NCI-H2107 treated with DMSO at 0.1 percent for 48 hours (cell line): ENCODE results near the gene ALDH3A1.

ENCODE experiments used
- DNase-seq: peaks from one replicate; lab custom pipeline; 2025; ENCODE audit not compliant: unreplicated experiment; lab: John Stamatoyannopoulos, UW

ALDH3A1 gene

DNA sequence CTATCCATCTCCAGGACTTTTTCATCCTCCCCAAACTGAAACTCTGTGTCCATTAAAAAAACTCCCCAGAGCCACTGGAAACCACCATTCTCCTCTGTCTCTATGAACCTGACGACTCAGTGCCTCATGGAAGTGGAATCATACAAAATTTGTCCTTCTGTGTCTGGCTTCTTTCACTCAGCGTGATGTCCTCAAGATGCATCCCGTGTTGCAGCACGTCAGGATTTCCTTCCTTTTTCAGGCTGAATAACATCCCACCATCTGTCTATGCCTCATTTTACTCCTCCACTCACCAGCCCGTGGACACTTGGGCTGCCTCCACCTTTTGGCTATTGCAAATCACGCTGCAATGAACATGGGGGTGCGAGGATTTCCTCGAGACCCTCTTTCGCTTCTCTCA lies 12.6 kb upstream of the ALDH3A1 start:
- no peak for DNase-seq

DNA sequence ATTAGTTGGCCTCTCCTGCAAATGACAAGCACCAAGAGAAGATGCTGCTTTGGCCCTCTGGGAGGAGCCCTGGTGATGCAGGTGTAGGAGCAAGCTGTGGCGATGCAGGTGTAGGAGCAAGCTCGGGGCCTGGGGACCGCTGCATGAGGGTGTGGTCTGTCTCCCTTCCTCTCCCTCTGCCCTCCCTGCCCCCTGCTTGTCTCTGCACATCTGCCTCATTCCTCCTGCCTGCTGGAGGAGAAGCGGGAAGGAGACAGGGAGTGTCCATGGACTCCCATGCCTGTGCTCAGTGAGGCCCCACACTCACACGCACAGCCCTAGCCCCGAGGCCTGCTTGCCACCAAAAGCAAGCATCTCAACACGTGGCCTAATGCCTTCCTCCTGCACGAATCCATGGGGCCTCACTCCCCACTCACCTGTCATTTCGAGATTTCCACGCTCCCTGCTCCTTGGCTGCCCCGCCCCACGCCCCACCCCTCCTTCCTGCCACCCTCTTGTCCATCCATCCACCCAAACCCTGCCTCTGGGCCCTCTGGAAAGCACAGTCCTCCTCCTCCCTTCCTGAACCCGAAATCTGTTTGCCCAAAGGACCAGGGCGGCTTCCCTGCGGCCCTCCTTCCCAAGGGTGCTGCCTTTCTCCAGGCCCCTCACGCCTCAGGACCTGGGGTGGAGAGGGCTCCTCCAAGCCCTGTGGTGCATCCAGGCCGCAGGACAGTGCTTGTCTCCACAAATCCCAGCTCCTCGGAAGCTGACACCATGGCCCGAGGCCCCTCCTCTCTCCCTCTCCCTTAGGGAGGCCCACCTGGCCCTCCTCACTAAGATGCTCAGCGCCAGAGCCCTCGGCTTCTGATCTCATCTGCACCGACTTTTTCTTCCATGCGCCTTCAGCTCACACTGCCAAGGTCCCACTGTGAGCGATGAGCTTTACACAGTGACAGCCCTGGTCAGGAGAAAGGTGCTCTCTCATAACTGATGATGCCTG lies 11.8 kb upstream of the ALDH3A1 start:
- no peak for DNase-seq

DNA sequence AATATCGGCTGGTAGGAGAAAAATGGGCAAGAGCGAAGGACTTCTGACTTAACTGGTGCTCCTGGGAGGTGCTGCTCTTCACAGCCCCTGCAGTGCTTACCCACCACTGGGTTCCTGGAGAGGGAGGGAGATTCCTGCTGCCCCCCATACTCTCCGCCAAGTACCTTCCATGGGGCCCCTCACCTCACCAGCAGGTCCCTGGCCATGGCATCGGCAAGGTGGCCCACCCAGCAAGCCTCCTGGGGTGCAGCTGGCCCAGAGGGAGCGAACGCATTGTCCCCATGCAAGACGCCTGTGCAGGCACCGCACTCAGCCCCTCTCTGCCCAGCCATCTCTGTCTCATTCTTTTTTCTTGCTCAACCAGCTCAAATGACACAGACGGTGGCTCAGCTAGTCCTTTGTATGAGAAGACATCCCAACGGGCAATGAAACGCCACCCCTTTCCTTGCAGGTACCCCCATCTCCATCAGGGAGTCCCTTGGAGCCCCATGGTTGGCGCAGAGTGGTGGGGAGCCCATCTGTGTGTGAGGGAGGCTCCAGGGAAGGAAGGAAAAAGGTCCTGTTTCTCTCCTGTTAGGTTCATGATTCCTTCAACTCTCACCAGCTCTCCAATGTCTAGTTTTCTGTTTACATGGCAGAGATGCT lies 9.6 kb upstream of the ALDH3A1 start:
- no peak for DNase-seq

DNA sequence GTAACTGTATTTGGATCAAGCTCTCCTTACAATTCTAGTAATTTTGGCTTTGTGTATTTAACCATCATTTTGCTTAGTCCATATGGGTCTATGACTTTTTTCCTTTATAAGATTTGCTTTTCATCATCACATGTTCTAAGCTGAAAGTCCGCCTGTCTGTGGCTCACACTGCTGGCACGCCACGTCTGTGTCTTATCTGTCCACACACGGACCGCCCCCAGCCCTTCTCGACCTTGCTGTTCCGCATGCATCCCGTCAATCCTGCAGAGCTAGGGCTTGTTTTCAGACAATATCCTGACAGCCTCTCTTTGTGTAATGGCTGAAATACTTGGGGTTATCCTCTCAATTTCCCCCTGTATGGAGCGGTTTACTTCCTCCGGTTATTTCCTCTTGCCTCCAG lies 8.4 kb upstream of the ALDH3A1 start:
- DNase-seq = no peak

DNA sequence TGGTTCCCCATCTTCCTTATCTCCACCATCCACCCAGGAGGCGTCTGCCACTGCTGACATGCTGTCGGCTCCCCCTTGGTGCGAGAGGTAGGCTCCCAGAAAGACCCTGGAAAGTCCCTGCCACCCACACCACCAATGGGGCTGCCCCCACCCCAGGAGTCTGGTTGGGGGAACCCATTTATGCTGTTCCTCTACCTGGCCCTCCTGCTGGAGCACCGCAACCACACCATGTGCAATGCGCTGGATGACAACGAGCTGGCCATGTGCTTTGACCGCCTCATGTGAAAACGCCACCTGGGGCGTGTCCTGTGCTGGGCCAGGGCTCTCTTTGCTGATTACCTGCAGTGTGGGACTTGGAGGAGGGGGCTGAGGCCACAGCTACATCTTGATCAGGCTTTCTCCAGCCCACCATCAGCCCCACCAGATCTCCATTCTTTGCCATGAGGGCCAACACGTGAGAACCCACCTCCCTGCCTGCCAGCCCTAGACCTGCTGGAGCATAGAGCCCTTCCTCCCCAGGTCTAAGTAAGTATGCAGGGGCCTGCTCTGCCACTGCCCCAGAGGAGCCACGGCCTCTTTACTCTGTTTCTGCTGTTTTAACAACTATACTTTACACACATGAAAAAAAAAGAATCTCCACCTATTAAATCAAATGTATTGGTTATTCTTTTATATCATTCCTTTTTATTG lies 7.9 kb upstream of the ALDH3A1 start:
- DNase-seq = no peak

DNA sequence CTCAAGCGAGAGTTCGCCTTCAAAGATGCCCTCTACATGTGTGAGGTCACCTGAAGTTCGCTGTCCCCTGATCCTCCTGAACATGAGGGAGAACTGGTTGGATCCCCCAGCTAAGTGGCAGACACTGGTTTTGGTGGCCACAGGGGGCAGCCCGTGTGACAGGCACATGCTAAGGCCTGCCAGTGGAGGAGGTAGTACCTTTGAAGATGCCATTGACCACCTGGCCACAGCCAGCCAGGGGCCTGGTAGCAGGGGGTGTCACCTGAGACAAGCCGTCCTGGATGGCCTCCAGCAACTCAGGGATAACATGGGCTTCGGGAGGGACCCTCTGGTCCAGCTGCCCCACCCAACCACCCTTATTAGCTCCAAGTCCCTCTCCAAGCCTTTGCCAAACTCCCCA lies 7.3 kb upstream of the ALDH3A1 start:
- DNase-seq = no peak

DNA sequence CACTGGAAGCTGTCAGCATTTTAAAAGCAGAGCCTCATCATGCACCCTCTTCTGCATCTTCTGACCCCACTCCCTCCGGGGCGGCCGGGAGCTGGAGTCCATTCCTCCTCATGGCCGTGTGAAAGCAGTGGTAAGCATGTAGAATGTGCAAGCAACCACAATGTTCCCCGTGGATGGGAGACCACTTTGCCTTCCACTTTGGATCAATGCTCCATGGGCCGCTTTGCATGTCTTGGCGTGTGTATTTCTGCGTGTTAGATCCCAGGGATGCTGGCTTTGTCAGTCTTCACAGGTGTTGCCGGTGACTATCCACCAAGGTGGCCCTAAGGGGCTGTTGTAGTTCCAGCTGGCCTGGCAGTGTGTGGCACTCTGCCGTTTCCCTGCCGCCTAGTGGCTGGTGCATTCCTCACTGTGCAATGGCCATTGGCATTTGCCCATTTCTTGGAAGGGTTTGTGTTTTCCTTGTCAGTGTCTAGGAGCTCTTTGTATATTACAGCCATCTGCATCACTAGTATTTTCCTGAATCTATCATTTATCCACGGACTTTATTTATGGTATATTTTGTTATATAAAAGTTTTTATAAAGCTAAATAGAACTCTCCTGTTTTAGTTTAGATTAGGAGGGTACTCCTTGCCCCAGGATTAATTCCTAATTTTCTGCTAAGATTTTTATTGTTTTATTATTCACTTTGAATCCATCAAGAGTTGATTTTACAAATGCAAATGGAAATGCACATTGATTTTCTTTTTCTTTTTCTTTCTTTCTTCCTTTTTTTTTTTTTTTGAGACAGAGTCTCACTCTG lies 5.8 kb upstream of the ALDH3A1 start:
- DNase-seq = no peak

DNA sequence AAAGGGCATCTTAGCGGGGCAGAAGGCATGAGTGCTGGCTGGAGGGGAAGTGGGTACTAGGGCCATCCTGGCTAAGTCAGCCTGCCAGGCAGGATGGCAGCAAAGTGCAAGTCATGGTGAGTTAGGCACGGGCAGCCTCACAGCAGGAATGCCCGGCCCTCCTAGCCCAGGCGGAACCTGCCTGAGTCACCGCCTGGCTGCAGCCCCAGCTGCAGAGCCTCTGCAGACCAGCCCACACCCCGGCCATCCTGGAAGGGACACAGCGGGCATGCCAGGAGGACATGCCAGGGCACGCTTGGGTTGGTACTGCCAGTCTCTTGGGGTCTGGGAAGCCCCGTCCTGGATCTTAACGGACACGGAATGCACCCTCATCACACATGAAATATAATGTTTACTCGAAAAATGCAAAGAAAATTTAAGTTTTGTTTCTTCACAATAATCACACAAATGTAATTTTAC lies 5.0 kb upstream of the ALDH3A1 start:
- no peak for DNase-seq

DNA sequence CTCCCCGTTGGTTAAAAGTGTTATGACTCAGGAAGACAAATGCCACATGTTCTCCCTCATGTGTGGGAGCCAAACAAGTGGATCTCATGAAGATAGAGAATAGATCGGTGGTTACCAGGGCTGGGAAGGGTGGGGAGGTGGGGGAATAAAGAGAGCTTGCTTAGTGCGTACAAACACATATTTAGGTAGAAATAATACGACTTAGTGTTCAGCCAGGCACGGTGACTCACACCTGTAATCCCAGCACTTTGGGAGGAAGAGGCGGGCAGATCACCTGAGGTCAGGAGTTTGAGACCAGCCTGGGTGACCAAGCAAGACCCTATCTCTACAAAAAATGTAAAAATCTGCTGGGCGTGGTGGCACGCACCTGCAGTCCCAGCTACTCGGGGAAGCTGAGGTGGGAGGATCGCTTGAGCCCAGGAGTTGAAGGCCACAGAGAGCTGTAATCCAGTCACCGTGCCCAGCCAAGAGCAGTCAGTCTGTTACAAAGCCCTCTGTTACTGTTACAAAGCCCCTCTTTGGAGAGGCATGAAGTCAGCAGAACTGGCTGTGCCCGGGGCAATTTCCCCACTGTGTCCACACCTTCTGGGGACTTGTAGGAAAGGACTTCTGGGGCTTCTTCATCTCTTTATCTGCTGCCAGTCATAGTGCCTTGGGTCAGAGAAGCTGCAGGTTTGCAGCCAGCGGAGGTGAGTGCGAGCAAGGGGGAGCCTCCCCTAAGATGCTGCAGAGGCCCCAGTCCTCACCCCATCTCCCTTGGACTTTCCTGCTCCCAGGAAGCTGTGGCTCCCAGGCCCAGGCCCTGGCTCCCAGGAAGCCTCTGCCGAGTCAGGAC lies 4.3 kb upstream of the ALDH3A1 start:
- no peak for DNase-seq

DNA sequence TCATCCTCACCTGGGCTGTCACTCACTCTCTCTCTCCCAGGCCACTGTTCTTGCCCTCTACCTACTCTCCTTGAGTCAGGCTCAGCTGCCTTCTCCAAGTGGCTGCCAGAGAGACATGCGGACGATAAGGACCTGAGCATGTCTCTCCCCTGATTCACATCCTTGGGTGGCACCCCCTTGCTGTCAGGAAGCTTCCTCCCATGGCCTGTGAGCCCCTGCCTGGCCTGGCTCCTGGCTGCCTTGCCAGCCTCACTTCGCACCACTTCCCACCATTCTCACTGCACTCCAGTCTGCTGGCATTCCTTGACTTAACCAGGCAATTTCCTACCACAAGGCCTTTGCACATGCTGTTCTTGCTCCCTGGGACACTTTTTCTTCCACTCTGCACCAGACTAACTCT lies 2.7 kb upstream of the ALDH3A1 start:
- DNase-seq = no peak

DNA sequence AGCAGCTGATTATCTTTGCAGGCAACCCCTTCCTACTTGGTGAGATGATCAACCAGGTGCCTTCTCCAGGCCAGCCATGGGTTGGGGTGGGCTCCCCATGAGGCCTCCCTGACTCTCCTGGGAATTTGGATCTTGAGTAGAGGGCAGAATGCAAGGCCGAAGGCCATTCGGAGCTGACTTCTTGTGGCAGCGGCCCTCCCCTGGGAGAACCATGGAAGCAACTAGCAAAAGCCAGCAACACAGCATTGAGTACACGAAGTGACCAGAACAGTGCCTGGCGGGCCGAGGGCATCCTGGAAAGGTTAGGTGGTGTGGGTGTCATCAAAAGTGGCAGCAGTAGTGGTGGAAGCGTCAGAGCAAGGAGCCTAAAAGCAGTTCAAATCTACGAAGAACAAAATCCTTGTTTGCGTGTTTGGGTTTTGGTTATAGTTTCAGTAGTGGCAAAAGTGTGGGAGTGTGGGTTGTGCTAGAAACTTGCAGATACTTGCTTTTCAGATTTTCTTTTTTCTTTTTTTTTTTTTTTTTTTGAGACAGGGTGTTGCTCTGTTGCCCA lies 2.0 kb upstream of the ALDH3A1 start:
- no peak for DNase-seq

DNA sequence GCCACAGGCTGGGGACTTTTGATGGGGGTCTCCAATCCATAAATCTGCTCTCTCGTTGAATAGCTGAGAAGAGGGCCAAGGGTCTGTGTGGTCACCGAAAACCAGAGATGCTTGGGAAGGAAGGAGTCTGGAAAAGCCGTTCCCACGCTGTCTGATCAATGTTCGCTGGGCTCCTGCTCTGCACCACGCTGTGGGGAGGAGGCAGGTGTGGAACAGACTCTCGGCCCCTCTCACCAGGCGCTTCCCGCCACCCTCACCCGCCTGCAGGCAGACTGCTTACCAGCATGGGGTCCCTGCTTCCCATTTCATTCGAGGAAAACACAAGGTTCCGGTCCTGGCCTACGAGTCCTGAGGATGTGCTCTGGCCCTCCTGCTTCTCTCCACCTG lies 702 bp upstream of the ALDH3A1 start:
- no peak for DNase-seq

DNA sequence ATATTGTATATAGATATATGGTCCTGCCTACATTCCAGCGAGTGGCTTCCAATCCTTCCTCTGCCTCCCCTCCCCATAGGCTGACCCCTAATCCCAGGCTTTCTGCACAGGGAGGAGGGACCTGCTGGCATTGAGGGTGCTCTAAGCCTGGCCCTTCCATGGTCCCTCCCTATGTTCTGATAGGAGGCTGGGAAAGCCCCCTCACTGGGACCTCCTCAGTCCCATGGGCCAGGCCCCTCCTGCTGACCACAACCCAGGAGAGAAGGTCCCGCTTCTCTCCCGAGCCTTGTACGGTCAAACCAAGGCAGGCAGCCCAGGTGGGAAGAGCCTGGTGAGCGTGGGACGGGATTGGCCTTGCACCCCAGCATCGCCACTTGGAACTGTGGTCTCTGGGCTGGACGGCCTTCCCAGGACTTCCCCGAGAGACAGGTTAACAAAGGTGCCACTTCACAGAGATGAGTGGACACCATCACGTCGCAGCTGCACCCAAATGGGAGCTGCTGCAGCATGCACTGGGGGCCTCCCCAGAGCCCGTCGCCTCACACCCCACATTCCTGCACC lies 859 bp downstream of the ALDH3A1 start:
- no peak for DNase-seq

DNA sequence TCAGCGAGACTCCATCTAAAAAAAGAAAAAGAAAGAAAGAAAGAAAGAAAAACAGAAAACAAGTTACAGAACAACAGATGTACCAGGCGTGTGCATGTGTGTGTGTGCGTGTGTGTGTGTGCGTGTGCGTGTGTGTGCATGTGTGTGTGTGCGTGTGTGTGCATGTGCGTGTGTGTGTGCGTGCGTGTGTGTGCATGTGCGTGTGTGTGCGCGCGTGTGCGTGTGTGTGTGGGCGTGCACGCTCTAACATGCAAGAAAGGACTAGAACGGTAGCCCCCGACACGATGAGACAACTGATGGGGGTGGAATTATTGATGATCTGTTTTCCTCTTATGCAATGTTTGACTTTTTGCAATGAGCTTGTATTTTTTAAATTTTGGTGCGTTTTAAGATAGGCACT lies 1.6 kb downstream of the ALDH3A1 start:
- DNase-seq = no peak

DNA sequence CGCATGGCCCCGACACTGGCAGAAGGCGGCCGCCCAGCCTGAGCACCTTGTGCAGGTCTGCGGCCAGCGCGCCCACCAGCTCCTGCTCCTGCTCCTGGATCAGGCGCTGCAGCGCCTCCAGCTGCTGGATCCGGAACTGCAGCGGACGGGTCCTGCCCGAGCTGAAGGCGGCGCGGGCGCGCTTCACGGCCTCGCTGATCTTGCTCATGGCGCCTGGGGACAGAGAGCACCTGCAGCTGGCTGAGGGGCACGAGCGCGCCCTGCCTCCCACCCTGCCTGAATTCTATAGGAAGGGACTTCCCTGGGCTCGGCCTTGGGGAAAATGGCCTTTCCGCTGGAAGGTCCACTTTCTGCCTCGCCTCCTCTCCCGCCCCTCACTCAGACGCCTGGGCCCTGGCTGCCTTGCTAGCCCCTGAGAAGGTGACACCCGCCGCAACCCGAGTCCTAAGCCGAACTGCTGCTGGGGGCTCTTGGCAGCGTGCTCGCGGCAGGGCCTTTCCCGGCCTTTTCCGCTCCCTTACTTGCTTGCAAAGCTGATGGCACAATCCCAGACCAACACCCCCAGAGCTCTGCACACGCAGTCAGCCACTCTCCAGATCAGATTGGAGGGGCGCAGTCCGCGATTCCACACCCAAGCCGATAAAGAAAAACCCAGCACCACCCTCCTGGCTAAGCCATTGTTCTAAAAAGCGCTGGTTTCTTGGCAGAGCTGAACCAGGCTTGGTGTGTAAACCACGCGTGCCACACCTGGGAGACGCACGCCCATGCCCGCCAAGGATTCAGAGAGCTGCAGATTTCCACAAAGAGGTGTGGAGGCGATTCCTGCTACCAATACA lies 3.0 kb downstream of the ALDH3A1 start:
- DNase-seq = no peak

DNA sequence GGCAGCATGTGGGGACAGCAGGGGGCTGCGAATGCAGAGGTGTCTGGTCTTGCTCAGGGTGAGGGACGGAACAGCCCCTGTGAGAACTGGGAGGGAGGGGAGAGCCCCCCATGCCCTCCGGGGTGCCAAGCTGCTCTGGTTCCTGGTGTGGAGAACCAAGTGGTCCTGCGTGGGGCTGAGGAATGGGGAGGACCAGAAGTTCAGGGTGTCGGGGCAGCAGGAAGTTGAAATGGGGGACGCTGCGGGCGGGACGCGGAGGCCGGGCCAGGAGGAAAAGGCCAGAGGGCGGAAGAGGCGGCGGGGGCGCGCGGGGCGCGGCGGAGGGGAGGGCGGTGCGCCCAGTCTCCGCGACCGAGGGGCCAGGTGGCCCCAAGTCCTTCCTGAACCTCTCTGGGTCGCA lies 3.6 kb downstream of the ALDH3A1 start:
- no peak for DNase-seq

DNA sequence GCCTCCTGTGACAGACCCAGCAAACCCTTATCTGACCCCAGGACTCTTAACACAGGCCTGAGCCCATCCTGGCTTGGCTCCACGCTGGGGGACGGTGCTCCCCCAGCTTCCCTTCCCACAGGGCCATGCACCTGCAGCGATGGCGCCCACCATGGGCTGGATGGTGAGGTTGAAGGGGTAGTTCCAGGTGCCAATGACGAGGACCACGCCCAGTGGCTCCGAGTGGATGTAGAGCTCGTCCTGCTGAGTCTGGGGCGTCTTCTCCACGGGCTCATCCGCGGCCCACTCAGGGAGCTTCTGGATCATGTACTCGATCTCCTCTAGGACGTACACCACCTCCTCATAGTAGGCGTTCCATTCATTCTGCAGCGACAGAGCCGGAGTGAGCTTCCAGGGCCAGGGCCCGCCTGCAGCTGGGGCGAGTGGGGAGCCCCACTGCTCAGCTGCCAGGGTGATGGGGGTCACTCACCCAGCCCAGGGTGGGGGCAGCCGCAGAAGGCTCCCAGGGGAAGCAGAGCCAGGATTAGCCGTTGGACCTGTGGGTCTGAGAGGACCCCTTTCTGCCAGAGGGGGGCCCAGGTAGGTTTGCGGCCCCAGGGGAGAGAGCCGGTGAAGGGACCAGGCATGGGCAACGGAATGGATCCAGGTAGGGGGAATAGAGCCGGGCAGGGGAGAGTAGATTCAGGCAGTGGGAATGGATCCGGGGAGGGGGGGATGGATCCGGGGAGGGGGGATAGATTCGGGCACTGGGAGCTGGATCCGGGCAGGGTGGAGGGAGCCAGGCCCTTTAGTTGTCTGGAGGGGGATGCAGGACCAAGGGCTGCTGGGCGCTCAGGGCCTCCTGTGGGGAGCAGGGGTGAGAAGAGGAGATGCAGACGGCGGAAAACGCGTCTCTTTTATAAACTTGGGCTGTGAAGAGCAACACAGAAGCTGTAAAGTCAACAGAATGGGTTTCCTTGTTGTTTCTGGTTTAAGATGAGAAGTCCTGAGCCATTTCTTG lies 4.7 kb downstream of the ALDH3A1 start:
- DNase-seq = no peak
